IMR-90 (cell line): ENCODE results near the gene FXYD3.

ENCODE experiments used
- CTCF ChIP-seq: conservative IDR thresholded peaks from 2 replicates; pipeline ENCODE4 v1.5.1; 2012; ENCODE audit warnings: mild to moderate bottlenecking, low read depth, low read length, improper control_type of control experiment
- ELK1 ChIP-seq: fragments of 150-350 bp; IDR thresholded peaks from 2 replicates; pipeline ENCODE4 v1.6.1; 2016; ENCODE audit warnings: low read depth, mild to moderate bottlenecking, low read length, moderate library complexity, borderline replicate concordance
- MAFK ChIP-seq: IDR thresholded peaks from 2 replicates; pipeline ENCODE4 v1.6.1; 2012; ENCODE audit warnings: low read depth, low read length, improper control_type of control experiment
- MAZ ChIP-seq: IDR thresholded peaks from 2 replicates; pipeline ENCODE4 v1.6.1; 2012; ENCODE audit warnings: low read depth, mild to moderate bottlenecking, low read length, improper control_type of control experiment, moderate library complexity, borderline replicate concordance
- POLR2A ChIP-seq: IDR thresholded peaks from 2 replicates; pipeline ENCODE4 v1.6.1; 2012; ENCODE audit warnings: mild to moderate bottlenecking, low read depth, low read length
- RAD21 ChIP-seq: IDR thresholded peaks from 2 replicates; pipeline ENCODE4 v1.6.1; 2012; ENCODE audit warnings: low read length, improper control_type of control experiment
- RCOR1 ChIP-seq: IDR thresholded peaks from 2 replicates; pipeline ENCODE4 v1.6.1; 2012; ENCODE audit warnings: mild to moderate bottlenecking, low read length, improper control_type of control experiment; ENCODE audit not compliant: insufficient replicate concordance
- RFX5 ChIP-seq: IDR thresholded peaks from 2 replicates; pipeline ENCODE4 v1.8.0; 2012; ENCODE audit warnings: low read depth, mild to moderate bottlenecking, low read length, moderate library complexity

- TF ChIP-seq RFX5 (no peak), RCOR1 (no peak), POLR2A (no peak), CTCF (no peak), MAFK (no peak), MAZ (no peak), RAD21 (no peak), ELK1 (no peak)
Measured at GRCh38 chr19:35146746-35147459, 31.3 kb downstream of the FXYD3 start.
